GOT3 (cell line): ENCODE measurements around the gene NEU1.

Source experiments
- DNase-seq: peaks from one replicate; lab custom pipeline; 2025; ENCODE audit warnings: mixed read lengths; lab: John Stamatoyannopoulos, UW

NEU1 gene

DNA sequence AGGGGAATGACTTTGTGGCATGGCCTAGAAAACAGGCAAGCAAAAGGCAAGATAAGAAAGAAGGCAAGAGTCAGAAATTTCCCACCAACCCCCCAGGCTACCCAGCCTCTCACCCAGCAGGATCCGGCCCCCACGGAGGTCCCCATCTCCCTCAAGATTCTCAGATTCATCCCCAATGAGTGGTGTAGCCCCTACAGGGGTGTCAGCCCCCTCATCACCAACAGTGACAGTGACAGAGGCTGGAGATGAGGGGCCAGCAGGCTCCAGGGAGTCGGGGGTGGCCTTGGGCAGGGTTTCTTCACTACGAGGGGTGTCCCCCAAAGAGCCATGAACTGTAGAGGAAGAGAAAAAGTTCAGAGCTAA is 33.9 kb upstream of the NEU1 start:
- DNase-seq, result no peak

DNA sequence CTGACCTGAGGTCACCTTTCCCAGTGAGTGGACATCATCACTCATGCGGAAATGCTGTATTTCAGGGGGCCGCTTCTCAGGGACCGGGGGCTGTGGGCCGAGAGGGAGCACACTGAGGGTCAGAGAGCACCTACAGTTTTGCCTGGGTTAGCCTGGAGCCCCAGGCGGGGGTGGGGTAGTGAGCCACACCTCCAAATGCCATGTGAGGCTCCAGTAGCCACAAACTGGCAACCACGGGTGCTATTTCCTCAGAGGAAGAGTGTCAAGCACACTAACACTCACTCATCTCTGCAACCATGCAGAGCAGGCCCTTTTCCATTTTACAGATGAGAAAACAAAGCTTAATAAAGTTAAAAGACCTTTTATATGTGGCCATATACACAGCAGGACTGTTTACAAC is 30.2 kb upstream of the NEU1 start:
- no peak for DNase-seq

DNA sequence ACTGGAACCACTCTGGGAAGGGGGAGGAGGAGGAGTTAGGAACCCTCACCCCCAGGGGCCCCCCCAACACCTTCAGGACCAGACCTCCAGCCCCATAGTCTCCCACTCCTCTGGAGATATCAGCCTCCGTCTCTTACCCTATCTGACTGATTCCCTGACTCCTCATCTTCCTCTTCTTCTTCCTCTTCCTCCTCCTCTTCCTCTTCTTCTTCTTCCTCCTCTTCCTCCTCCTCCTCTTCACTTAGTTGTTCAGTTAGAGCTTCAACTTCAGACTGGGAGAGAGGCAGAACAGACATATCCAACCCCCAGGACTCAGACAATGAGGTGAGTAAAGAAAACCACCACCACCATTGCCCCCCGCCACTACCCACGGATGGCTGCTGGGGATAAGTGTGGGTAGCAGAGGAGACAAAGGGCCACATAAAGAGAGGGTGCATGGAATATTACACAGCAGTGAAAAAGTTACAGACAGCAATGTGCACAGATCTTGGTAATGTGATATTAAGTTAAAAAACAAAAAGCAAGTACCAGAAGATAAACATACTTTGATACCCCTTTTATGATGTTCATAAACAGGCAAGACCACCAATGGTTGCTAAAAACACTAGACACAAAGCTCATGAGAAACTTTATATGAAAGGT is 26.8 kb upstream of the NEU1 start:
- DNase-seq, result no peak

DNA sequence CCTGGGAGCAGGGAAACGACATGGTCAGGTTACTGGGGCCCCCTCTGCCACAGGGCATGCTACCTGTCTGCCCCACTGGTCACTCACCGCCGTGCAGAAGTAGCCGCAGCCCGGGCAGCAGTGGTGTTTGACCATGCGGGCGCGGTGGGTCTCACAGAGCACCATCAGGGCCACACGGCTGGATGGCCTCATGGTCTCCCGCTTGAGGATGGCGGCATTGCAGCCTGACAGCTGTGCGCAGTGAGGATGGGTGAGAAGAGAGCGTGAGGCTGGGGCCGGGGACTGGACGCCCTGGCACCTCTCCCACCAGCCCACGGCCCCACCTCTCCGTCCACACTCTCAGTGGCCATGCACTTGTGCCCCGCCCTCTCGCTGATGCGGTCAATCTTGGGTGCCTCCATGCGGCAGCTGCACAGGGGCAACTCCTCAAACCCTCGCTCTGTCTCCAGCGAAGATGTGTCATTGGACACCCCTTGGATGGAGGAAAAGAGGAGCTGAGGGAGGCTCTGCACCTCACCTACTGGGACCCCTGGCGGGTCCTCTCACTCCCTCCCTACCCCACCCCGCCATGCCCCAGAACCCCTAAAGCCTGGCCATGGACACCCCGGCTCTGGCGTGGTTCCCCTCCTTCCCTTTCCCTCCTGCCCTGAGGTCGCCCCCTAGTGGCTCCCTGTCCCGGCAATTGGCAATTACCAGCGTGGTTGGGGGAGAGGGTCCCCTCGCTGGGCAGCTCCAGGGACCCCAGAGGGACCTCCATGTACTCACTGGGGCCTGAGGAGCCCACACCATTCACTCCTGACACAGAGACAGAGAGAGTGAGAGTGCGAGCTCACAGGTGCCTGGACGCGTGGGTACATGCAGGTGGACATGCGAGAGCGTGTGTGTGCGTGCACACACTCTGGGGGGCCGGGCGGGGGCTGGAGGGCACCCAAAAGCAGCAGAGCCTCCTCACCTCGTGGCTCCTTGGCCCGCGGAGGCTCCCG is 25.9 kb upstream of the NEU1 start:
- no peak for DNase-seq

DNA sequence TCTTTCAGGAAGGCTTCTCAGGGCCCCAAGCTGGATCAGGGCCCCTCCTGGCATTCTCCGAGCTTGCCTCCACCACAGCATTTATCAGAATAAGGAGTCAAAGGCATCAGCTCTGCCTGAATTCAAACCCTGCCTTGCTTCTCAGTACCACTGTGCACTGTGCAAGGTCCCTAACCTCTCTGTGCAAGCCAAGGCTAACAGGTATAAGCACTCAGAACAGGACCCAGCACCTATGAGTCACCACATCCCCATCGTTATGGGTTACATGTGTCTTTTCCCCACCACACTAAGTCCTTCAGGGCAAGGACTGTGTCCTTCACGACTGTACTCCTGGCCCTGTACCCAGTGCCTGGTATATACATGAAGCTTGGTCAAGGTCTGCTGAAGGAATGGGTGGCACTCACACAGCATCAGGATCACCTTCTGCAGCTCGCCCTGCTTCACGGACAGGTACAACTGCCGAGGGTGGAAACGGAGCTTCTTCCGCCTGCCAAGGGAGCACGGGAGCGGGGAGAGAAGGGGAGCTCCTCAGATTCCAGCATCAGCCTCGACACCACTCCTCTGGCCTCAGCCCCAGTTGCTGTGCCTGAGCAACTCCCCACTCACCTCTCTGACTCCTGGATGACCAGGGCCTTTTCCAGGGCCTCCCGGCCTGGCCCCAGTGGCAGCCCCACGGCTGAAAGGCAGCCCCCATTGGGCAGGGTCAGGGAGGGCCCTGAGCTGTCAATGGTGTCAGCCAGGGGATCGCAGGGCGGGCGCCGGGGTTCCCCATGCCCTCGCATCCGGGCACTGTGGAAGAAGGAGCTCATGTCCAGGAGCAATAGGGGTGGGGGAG is 24.8 kb upstream of the NEU1 start:
- DNase-seq, result no peak

DNA sequence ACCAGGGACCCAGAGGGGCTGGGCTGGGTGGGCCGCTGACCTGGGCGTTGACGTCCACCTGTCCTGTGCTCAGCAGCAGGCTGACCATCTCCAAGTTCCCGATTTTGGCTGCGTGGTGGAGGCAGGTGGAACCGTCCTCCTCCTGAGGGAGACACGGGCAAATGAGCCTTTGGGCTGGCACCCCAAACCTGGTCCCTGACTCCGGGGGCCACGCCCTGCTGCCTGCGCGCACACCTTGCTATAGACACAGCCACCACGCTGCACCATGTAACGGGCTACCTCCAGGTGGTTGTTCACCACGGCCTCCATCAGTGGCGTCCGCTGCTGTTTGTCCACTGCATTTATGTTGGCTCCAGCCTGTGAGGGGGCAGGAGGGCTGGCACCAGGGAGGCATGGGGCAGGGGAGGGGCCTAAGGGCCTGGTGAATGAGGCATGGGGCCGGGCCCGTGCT is 23.9 kb upstream of the NEU1 start:
- no peak for DNase-seq

DNA sequence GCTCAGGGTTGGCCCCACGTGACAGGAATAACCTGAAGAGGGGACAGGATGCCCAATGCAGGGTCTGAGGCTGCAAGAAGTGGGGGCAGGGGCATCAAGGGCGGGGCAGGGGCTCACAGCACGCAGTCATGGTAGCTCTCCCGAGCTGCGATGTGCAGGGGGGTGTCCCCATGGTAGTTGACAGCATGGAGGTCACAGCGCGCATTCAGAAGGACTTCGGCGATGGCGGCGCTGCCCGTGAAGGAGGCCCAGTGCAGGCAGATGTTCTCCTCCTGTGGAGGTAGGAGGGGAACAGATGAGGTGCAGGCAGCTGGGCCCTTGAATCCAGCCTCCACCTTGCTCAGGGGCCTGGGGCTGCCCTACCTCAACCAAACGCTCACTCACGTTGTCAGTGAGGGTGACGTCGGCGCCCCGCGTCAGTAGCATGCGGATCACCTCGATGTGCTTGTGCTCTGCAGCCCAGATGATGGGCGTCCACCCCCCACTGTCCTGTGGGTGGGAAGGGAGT is 22.0 kb upstream of the NEU1 start:
- no peak for DNase-seq

DNA sequence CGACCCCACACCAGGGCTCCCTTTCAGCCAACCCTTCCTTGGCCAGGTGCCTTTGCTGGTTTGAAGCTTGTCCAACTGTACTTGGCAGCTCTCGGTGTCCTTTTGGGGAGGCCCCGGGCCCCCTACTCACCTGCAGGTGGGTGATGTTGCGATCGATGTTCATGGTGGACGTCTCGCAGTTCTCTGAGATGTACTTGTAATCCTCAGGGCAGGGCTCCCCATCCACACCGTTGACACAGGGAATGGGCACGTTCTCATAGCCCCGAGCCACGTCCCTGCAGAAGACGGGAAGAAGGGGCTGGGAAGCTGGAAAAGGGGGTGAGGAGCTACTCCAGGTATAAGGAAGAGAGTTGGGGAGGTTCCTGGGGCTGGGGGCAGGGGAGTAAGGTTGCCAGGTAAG is 21.1 kb upstream of the NEU1 start:
- no peak for DNase-seq

DNA sequence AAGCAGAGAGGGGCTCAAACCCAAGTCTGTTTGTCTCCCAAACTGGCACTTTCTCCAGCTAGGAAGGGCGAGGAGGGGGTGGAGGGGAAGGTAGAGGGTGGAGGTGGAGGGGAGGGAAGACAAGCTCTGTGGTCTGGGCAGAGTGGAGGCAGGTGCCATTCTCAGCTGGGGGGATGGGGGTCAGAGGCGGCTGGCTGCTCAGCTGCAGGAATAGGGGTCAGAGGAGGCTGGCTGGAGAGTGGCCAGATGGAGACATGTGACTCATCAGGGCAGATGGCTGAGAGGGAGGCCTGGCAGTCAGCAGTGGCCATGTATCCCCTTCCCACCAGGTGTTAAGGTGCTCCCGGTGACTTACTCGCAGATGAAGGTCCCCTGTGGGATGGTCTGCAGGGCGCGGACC is 19.7 kb upstream of the NEU1 start:
- DNase-seq, result no peak

DNA sequence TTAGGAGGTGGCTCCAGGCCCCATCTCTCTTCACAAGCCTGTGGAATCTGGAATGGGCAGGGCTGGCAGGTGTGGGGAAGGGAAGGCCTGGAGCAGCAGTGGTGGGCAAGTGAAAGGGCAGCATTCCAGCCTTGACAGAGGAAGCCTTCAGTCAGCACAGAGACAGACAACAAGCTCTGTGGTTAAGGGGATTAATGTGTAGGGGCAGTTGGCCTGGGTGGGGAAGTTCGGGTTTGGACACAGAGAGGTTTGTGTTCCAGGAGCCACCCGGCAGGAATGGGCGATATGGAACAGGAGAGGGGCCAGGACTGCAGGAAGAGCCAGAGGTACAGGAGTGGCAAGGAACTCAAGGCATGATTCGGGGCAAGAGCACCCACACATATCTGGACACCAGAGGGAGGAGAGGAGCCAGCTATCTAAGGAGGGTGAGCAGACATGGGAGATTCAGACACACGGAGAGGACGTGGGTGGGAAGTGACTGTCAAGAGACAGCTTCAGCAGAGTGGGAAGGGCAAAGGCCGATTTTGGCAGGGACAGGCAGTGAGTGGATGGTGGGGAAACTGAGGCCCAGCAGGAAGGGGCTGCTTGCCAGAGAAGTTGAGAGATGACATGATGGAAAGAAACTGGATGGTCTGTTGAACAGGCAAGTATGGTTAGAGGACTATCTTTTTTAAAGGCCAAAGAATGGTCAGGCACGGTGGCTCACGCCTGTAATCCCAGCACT is 18.7 kb upstream of the NEU1 start:
- no peak for DNase-seq

DNA sequence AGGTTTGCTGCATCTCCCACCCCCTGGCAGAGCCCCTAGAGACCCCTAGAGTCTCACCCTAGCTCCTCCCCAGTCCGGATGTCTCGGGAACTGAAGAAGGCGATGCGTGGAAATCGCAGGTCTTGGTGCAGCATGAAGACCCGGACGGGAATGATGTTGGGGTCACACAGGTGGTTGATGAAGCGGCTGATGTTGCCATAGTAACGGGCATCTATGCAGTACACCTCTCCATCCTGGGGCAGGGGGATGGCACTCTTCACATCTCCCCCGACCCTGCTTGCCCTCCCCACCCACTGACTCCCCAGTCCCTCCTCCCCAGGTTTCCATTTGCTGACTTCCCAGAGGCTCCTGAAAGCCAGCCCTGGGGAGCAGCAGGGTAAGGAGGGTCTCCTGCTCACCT is 18.0 kb upstream of the NEU1 start:
- no peak for DNase-seq

DNA sequence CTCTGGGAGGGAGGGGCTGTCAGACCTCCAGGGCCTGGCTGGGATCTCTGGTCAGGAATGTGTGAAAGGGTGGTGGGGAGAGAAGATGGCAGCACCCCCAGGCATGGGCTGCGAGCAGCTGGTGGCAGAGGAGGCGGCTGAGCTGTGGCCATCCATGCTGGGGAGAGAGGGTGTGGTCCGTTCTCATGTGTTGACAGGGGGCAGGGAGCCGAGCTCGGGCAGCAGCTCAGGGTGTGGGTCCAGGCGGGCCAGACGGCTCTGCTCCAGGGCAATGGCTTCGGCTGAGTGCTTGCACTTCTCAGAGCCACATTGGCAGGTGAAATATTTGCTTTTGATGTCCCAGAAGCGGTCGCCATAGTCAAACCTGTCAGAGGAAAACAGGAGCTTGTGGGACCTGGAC is 17.3 kb upstream of the NEU1 start:
- DNase-seq, result no peak

DNA sequence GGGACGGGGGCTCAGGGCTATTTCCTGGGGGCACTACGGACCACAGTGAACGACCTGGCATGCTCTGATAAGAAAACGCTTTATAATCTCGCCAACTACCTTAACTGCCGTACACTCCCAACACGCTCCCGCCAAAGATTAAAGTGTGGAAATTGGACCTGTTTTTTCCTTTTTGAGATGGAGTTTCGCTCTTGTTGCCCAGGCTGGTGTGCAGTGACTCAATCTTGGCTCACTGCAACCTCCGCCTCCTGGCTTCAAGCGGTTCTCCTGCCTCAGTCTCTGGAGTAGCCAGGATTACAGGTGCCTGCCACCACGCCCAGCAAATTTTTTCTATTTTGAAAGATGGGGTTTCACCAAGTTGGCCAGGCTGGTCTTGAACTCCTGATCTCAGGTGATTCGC is 16.5 kb upstream of the NEU1 start:
- DNase-seq, result no peak

DNA sequence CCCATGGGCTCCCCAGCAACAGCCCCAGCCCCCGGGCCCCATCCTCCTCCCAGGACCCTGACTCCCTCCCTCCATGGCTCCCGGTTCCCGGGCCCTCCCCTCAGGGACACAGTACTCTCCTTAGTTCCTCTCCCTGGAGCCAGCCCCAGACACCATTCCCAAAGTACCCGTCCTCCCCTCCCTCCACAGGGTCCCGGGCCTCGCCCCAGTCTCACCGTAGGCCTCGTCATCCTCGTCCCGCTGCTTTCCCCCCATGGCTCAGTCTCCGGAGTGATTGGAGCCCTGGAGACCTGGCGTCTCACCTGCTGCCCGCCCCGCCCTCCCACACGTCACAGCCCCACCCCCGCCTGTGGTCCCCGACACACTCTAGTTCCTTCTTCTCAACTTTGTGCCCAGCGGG is 16.1 kb upstream of the NEU1 start, which contains the start of gene SLC44A4:
Gene SLC44A4 (minus strand): TSS at position 272 of the 400 bp plus-strand sequence. CDS start 17 bp downstream, at position 255.
- no peak for DNase-seq

DNA sequence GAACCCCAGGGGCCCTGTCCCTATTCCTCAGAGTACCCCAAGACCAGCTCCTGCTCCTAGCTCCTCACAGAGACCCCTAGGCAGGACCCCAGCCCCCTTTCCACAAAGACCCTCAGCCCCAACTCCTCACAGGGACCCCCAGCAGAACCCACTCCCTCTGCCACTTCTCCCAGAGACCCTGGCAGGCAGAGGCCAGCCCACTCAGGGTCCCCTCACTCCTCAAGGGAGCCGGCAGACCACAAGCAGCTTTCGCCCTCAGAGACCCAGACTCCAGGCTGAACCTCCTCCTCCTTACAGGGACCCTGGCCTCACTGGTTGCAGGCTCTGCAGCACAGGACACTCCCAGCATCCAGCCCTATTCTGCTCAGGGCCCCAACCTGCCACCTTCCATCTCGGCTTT is 15.6 kb upstream of the NEU1 start:
- DNase-seq, result no peak

DNA sequence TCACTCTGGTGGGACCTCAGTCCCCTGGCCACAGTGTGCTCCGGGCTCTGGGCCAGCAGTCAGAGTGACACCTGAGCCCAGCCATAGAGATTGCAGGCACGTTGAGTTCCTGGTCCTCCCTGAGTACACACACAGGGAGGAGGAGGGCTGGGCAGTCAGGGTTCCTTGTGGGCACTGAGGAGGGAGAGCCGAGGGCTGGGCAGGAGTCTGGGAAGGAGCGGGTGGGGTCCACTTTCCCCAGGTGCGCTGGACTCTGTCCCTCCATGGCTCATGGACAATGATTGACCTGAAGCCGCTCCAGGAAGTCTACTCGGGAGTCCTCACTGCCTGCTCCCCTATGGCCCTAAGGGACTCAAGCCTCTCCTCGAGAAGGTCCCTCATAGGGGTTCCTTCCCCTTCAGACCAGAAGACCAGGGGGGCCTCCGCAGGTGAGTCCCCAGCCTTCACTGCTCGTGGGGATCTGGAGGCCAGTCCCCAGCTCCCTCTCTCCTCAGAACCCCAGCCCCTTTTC is 15.1 kb upstream of the NEU1 start:
- no peak for DNase-seq

DNA sequence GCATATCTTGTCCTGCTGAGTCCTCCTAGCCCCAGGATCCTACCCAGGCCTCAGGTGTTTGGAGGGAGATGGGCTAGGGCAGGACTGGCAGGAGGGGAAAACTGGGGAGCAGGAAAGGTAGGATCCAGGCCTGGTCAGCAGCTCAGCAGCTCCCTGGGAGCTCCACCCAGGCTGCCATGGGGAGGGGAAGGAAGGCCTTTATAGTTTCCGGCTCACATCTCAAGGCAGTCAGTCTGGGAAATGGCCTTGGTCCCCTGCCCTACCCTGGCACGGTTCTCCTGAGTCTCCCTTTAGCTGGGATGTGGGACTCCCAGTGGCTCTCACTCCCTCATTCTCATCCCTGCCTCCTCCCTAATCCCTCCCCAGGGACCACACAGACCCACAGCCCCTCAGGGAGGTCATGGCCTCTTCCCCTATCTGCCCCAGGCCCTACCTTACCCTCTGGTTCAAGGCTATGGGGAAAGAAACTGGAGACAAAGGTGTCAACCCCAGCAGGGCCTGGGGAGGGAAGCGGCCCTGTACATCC is 14.6 kb upstream of the NEU1 start:
- DNase-seq, result no peak

DNA sequence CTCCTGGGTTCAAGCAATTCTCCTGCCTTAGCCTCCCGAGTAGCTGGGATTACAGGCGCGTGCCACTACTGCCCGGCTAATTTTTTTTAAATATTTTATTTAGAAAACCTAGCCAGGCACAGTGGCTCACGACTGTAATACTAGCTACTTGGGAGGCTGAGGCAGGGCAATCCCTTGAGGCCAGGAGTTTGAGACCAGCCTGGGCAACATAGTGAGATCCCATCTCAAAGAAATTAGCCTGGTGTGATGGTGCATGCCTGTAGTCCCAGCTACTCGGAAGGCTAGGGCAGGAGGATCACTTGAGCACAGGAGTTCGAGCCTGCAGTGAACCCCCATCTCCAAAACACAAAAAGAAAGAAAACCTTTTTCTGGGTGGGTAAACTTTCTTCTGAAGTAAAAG is 13.7 kb upstream of the NEU1 start:
- no peak for DNase-seq

DNA sequence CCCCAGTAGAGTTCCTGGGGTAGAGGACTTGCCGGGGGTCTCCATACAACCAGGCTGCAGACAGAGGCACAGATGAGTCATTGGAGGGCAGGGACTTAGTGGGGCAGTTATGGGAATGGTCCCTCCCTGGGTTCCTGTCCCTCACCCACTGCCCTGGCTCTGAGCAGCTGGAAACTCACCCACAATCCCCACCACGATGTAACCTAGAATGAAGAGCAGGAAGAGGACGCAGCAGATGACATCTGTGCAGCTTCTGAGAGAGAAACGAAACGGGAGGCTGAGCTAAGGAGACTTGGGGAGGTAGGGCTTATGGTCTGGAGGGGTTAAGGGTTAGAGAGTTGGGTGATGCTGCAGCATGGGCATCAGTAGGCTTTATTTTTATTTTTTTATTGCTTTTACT is 13.3 kb upstream of the NEU1 start:
- no peak for DNase-seq

DNA sequence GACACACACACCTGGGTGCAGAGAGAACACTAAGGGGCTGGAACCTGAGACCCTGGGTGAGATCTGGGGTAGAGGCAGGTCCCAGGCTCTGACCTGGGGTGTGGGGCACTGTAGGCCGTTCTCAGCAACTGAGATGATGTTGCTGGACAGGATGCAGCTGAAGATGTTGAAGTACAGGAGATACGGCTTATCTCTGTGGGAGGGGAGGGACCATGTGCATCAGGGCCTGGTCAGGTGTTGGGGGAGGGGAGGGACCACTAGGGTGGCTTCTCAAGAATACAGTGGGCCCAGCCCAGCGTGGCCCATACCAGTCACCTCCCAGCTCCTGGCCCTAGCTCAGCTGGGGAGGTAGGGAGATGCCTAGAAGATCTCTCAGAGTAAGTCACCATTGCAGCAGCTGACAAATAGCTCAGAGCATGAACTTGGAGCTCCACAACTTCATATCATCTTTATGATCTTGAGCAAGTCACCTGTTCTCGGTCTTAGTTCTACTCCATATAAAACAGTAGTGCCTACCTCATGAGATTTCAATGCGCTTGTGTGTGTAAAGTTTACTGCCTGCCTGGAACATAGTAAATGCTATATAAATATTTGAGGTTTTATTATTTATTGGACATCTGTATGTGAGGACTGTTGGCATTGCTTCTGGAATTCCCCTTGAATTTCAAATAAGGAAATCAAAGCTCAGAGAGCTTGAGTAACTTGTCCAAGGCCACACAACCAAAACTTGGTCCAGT is 12.4 kb upstream of the NEU1 start:
- DNase-seq, result no peak
